ENCODE measurements around the gene SHC4. TPM values are rescaled to one million over a fixed set of nuclear protein-coding genes. Genes with fewer than 3 reads are reported as not detected.

The SHC4 gene
- total RNA-seq, 2 experiments from 2014 or later: 0.41 to 1.3 TPM

DNA sequence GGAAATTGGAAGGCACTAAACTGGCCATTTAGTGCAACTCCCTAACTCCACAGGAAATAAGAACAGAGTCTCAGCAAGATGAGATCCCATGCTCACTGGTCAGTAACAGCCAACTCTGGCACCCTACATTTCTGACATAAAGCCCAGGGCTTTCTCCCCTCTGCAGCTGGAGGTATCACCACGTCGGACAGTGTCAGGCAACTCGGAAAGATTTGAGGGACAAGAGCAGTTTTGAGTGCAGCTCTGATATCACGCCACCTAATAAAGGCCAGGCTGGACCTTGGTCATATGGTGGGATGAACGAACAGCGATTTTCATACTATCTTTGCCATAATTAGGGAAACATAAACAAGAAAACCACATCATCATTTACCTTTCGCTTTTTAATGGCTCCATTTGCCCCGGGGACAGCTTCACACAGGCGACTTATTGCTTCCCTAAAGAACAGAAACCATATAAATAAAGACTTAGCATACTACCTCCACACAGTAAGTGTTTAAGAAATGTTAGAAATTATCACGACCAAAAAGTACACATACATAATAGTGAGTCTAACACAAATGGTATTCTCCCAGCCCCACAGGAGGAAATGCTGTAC lies 73.2 kb downstream of the SHC4 start:
- CTCF ChIA-PET (ENCODE audit: unreplicated experiment): no interaction called here
- no peak for DNase-seq (ENCODE audit: low spot score)
- no peaks in the 10 kb centered on the region for H3K4me1 ChIP-seq (ENCODE audit: insufficient read depth, low read length, poor library complexity, severe bottlenecking)
- no peak overlapping the region for H3K4me2 ChIP-seq (ENCODE audit: low read length)
- no peaks in the 10 kb centered on the region for H3K79me2 ChIP-seq (ENCODE audit: insufficient read depth, low read depth, low read length)
- H4K20me1 ChIP-seq (ENCODE audit: insufficient read depth, low read length): no peaks in the 10 kb centered on the region
- no peak overlapping the region for H3K4me3 ChIP-seq (ENCODE audit: low read depth, low read length, poor library complexity, severe bottlenecking)
- TF ChIP-seq, protein P1, sequence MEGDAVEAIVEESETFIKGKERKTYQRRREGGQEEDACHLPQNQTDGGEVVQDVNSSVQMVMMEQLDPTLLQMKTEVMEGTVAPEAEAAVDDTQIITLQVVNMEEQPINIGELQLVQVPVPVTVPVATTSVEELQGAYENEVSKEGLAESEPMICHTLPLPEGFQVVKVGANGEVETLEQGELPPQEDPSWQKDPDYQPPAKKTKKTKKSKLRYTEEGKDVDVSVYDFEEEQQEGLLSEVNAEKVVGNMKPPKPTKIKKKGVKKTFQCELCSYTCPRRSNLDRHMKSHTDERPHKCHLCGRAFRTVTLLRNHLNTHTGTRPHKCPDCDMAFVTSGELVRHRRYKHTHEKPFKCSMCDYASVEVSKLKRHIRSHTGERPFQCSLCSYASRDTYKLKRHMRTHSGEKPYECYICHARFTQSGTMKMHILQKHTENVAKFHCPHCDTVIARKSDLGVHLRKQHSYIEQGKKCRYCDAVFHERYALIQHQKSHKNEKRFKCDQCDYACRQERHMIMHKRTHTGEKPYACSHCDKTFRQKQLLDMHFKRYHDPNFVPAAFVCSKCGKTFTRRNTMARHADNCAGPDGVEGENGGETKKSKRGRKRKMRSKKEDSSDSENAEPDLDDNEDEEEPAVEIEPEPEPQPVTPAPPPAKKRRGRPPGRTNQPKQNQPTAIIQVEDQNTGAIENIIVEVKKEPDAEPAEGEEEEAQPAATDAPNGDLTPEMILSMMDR (conservative IDR thresholded peaks at IDR 0.05; ENCODE audit: low read length): no peak
- no peak for TF ChIP-seq EZH2phosphoT487 (IDR thresholded peaks at IDR 0.05; ENCODE audit: borderline replicate concordance, low read depth, low read length)
- POLR2A ChIA-PET: interaction anchor here (2.8 kb wide), 1 partner anchor 12 kb away, joined by 19 read pairs; the partner anchor contains the start of gene EID1
- no peaks in the 10 kb centered on the region for H3K9me3 ChIP-seq (ENCODE audit: low read length)
- no peak overlapping the region for H2AFZ ChIP-seq (ENCODE audit: low read length)
- no TSS peak for BruUV-seq (replicated peaks)
- H3K9me2 ChIP-seq (ENCODE audit: insufficient read depth, low read length): no peaks in the 10 kb centered on the region
- H3K27ac ChIP-seq (ENCODE audit: low read depth, low read length, poor library complexity, severe bottlenecking): no peak overlapping the region
- no peaks in the 10 kb centered on the region for H3K36me3 ChIP-seq (ENCODE audit: insufficient read depth, low read length)
- intact Hi-C loops (cut with micrococcal nuclease; ENCODE audit: unreplicated experiment): no loop called here

GRCh38 chr15:48889925-48890324 lies 73.8 kb downstream of the SHC4 start:
- no TSS peak for BruUV-seq (replicated peaks)
- no peak overlapping the region for H3K4me2 ChIP-seq (ENCODE audit: low read length)
- no peaks in the 10 kb centered on the region for H3K36me3 ChIP-seq (ENCODE audit: insufficient read depth, low read length)
- POLR2A ChIA-PET: interaction anchor here (2.8 kb wide), 1 partner anchor 11 kb away, joined by 19 read pairs; the partner anchor contains the start of gene EID1
- intact Hi-C loops (cut with micrococcal nuclease; ENCODE audit: unreplicated experiment): no loop called here
- H4K20me1 ChIP-seq (ENCODE audit: insufficient read depth, low read length): no peaks in the 10 kb centered on the region
- no peaks in the 10 kb centered on the region for H3K4me1 ChIP-seq (ENCODE audit: insufficient read depth, low read length, poor library complexity, severe bottlenecking)
- H3K9me3 ChIP-seq (ENCODE audit: low read length): no peaks in the 10 kb centered on the region
- CTCF ChIA-PET (ENCODE audit: unreplicated experiment): no interaction called here
- TF ChIP-seq, protein P1 (conservative IDR thresholded peaks at IDR 0.05; ENCODE audit: low read length): no peak
- TF ChIP-seq EZH2phosphoT487 (IDR thresholded peaks at IDR 0.05; ENCODE audit: borderline replicate concordance, low read depth, low read length): no peak
- DNase-seq (ENCODE audit: low spot score): no peak
- no peak overlapping the region for H3K4me3 ChIP-seq (ENCODE audit: low read depth, low read length, poor library complexity, severe bottlenecking)
- no peaks in the 10 kb centered on the region for H3K79me2 ChIP-seq (ENCODE audit: insufficient read depth, low read depth, low read length)
- H3K27ac ChIP-seq (ENCODE audit: low read depth, low read length, poor library complexity, severe bottlenecking): no peak overlapping the region
- no peak overlapping the region for H2AFZ ChIP-seq (ENCODE audit: low read length)
- no peaks in the 10 kb centered on the region for H3K9me2 ChIP-seq (ENCODE audit: insufficient read depth, low read length)

DNA sequence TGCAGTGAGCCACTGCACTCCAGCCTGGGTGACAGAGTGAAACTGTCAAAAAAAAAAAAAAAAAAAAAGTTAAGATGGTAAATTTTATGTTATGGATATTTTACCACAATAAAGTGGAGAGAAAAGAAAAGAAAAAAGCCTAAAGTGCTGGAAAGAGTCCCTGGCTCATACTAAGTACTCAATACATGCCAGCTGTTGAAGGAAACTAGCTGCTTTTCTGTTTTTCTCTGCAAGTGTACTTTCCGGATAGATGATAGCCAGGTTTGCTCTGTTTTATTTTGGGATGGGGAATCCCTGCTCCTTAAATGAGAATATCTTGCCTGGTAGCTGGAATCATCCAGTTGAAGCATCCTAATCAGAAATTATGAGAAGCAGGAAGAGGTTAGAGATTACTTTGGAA lies 74.9 kb downstream of the SHC4 start:
- Histone ChIP-seq H3K36me3 (ENCODE audit: insufficient read depth, low read length) (no peaks in the 10 kb centered on the region), H3K79me2 (ENCODE audit: insufficient read depth, low read depth, low read length) (no peaks in the 10 kb centered on the region), H3K4me2 (ENCODE audit: low read length) (no peak overlapping the region), H3K27ac (ENCODE audit: low read depth, low read length, poor library complexity, severe bottlenecking) (no peak overlapping the region), H2AFZ (ENCODE audit: low read length) (no peak overlapping the region), H4K20me1 (ENCODE audit: insufficient read depth, low read length) (no peaks in the 10 kb centered on the region), H3K9me3 (ENCODE audit: low read length) (no peaks in the 10 kb centered on the region), H3K4me1 (ENCODE audit: insufficient read depth, low read length, poor library complexity, severe bottlenecking) (no peaks in the 10 kb centered on the region), H3K4me3 (ENCODE audit: low read depth, low read length, poor library complexity, severe bottlenecking) (no peak overlapping the region), H3K9me2 (ENCODE audit: insufficient read depth, low read length) (no peaks in the 10 kb centered on the region)
- intact Hi-C loops (cut with micrococcal nuclease; ENCODE audit: unreplicated experiment): no loop called here
- ChIA-PET POLR2A (interaction anchor here (0.7 to 2.8 kb wide), 2 partner anchors 10 to 108 kb away, joined by 5 to 19 read pairs; partner anchors contain the start of gene EID1), CTCF (ENCODE audit: unreplicated experiment) (no interaction called here)
- BruUV-seq (replicated peaks): no TSS peak
- DNase-seq (ENCODE audit: low spot score): no peak
- no peak for TF ChIP-seq EZH2phosphoT487 (IDR thresholded peaks at IDR 0.05; ENCODE audit: borderline replicate concordance, low read depth, low read length)
- TF ChIP-seq, protein P1 (conservative IDR thresholded peaks at IDR 0.05; ENCODE audit: low read length): no peak

Measured in OCI-LY7 (cell line).